ENCODE data around the gene MORF4L1.

- no peak for TF ChIP-seq CTCF (IDR thresholded peaks at IDR 0.05; ENCODE audit: low read length)
- no peak for TF ChIP-seq EZH2 (optimal IDR thresholded peaks at IDR 0.05; ENCODE audit: low read depth, low read length)
- no peak for TF ChIP-seq EZH2phosphoT487 (IDR thresholded peaks at IDR 0.05; ENCODE audit: low read length)
Observed at GRCh38 chr15:78828920-78829319, 43.8 kb upstream of the MORF4L1 start.
